IPS DF 4.7 (cell line): Measurements from ENCODE around the gene CTNNA2.

Experiments used
- DNase-seq: peaks from one replicate; pipeline ENCODE4 v3.0.0-alpha.2; 2013; ENCODE audit warnings: low spot score; ENCODE audit errors: extremely low read depth

CTNNA2 gene

DNA sequence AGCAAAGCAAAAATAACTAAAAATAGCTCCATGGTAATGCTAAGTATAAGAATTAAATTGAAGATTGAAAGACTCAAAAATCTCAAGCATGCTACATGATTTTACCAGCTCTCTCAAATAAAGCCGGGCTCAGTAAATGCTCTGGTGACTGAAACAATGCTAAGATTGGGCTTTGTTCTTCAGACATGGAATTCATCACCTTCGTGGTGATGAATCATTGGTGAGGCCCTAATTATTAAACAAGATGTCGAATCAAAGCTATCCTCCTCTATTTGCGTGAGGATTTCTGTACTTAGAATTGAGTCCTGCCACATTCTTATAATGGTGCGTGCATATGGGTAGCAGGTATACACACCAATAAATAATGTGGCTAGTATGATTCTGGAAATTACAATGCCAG, 850.5 kb downstream of the CTNNA2 start:
- DNase-seq: no peak

DNA sequence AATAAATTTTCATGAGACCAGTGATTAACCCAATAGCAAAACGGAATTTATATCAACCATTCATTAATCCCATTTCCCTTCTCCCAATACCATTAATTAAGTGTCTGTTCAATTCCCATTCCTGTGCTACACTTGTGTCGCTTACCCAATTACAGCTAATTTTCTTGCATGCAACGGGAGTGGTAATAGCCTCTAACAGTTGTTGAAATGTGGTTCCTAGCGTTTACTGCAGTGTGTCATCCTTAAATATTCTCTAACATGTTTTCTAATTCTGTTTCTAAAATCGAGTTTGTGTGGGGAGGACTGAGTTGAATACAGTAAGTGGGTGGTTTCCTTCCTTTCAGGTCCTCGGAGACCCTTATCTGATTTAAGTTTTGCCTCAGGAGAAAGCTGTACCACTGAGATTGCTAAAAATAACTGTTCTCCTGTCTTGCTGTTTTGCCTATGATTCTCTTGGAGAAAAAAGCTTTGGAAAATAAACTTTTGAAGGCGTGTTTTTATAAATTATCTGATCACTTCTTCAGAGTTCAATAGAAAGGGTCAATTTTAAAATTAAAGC, 851.0 kb downstream of the CTNNA2 start:
- DNase-seq: no peak

DNA sequence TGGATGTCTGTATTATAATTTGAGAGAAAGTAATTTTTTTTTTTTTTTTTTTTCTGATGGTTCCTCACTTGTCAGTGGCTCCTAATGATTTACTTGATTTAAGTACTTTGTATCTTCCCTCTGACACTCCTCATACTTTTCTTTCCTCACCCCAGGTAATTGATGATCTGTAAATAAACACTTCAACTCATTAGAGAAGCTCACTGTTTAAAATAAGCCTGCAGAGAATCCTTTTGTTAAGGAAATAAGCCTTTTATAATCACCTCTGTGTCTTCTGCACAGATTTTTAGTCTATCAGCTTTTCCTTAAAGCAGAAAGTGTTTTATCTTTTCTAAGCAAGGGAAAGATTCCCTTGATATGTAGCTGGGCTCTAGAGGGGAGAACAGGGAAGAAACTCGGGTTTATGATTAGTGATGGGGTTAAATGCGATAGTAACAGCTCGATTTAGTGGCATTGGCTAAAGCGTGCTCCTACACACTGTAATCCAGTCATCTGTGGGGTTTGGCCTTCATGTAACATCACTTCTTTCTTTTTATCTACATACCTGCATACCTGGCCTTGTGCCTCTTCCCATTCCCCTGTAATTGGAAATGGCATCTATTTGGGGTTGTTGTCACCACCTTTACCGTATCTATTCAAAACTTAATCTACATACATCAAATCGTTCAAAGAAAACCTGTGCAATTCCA, 851.8 kb downstream of the CTNNA2 start:
- DNase-seq: no peak

DNA sequence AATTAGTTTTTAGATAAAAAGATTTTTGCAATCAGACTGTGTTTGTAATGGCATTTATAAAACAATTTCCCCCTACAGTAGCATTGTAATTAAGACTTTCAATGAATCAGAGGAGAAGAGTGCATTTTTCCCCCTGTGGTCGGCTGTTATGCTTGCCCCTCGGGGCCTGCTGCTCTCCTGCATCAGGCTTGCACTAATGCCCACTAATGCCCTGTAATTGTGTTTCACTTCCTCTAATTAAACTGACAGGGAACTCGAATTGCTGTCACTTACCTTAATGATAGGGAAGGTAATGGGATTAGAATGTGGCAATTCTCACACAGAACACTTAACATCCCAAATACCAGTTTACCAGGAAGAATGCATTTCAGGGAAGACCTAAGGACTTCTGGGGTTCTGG, 852.9 kb downstream of the CTNNA2 start:
- DNase-seq: no peak

DNA sequence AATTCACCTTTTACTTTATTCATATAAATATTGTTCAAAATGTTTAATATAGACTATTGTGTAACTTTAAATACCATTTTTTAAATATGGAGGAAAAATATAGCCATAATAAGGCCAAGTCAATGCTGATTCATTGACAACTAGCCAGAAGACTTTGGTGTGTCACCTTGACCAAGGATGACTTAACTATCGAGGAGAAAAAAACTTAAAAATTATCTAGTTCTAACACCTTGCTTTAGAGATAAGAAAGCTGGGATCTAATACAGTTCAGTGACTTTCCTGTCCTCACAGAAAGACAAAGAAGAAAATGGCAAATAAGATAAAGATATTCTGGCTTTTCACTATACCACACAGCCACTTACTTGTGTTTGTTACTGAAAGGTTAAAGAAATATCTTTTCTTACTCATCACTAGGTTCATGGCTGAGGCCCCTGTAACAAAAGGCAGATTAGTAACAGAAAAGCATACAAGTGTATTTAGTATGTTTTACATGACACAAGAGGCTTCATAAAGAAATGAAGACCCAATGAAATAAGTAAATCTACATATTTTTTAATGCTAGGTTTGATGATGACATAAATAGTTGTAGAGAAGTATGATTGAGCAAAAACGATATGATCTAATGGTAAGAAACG, 857.6 kb downstream of the CTNNA2 start:
- DNase-seq: no peak

DNA sequence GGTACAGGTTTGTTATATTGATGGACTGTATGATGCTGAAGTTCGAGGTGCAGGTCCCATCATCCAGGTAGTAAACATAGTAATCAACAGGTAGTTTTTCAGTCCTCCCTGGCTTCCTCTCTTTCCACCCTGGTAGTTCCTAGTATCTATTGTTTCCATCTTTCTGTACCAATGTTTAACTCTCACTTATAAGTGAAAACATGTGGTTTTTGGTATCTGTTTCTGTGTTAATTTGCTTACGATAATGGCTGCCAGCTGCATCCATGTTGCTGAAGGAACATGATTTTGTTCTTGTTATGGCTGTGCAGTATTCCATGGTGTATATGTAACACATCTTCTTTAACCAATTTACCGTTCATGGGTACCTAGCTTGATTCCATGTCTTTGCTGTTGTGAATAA, 861.3 kb downstream of the CTNNA2 start:
- DNase-seq: no peak

DNA sequence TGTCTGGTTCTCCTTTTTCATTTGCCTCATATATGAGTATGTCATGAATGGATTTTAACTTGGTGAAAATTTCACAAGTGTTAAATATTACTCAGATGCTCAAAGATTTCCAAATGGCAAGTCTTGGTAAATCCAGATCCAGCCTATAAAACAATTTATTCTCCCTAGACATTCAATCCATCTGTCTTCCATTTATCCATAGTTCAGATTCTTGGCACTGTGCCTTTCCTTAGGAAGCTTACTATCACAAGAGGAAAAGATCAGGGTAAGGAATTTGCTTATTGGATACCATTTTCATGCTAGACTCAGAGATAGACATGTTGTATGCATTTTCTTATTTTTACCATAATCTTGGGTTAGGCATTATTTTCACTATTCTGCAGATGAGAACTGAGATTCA, 864.2 kb downstream of the CTNNA2 start:
- no peak for DNase-seq

DNA sequence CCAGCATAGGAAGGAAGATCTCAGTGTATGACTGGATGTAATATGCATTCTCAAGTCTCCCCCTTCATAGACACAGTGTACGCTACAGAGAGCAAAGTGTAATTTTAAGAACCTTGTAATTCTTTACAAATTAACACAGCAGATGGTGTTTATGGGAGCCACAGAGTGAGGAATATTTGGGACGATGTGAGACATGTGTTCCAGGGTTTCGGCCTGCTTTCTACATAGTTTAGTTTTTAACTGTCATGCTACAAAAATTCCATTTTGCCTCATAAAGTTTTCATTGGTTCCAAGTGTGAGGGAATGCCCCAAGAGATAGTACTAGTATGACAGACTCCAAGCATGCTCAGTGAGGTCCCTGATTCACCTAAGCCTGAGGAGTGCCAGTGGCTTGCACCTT, 867.9 kb downstream of the CTNNA2 start:
- no peak for DNase-seq

DNA sequence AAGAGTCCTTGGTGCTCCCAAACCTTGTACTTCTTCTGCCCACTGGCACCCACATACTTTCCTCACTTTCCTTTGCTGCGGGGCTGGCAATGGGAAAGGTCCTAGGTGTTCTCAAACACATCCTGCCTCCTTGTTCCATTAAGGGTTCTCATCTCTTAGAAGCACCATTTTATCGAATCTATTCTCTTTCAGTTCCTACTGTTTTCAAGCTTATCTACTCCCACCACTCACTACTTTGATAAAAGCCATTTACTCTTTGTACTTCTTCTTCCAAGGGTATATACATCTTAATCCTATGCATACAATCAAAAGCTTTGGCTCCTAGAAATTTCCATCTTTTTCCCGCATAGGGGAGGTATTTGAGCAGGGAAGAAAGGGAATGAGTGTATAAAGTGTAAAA, 868.8 kb downstream of the CTNNA2 start:
- DNase-seq: no peak

DNA sequence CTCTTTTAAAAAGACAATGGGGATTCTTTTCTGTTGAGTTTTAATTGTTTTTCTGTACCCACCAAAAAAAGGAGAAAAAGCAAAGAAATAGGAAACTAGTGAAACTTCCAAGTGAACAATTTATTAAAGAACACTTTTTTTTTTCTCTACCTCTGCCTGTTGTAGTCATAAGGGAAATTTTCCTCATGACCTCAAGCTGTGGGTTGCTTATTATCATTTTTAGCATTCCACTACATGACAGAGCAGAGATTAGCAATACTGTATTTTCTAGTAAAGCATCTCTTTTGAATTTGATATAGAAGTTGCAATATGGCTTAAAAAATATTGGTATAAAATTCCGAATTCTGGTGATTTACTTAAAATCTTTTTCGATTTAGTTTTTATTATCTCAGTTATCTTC, 879.6 kb downstream of the CTNNA2 start:
- DNase-seq: no peak

DNA sequence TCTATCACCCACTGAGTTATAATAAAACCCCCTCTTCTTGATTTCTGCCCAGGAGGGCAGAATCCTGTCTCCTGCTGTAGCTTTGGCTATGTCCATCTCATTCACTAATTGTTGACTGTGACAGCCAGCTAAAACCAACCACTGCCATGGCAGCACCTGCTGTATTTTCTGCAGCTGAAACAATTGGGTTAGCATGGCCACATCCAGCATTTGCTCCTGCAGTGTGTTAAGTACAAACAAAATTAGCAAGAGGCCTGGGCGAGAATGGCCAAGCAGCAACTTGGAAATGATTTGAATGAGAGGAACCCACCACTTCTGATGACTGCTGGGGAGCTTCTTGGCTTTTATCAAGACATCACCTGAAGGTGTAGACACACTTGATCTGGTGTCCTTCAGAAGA, 881.1 kb downstream of the CTNNA2 start:
- no peak for DNase-seq

DNA sequence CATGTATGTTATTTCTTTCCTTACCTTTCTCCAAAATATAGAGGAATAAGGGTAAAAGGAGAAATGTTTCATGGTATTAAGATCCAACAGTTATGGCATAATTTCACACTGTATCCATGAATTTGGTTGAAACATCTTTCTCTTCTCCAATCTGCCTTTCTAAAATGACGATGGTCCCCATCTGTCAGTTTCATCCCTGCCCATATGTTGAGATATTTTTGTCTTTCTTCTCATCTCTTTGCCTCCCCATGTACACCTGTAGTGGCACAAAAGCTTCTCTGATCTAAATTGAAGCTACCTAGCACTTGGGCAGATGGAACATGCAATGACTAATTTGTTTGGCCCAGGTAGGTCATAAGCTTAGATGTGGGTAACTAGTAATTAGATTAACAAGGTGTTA, 882.4 kb downstream of the CTNNA2 start:
- DNase-seq: no peak

DNA sequence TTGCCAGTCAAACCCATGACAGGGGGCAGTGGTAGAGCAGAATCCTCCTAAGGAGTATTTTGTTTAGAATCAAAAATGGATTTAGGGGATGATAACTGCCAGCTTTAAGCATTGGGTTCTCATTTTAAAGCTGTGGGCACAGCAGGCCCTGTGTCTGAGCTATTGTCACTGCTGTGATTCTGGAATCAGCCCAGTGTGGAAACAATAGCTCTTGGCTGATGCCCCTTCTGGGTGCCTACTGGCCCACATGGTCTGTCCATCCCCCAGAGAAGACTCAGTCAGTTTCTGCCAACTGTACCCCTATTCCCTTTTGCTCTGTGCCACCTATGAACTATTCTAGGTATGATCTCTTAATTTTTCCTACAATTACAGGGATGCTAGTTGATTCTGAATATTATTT, 883.4 kb downstream of the CTNNA2 start:
- DNase-seq: no peak

DNA sequence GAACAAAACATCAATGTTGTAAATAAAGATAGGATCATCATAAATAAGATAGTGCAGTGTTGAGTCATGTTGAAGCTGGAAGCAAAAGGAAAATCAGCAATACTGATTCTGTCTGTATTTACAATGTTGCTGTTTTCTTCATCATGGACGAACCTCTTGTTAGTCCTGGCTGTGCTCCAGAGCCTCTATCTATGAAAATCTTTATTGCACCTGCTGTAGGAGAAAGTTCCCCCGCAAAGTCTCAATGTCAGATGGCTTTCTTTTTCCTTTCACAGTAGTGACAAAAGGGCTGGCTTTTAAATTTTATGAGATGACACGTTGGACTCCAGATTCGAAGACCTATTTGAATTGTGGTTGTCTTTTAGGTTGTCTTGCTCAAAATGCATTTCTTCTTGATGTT, 890.2 kb downstream of the CTNNA2 start:
- no peak for DNase-seq

DNA sequence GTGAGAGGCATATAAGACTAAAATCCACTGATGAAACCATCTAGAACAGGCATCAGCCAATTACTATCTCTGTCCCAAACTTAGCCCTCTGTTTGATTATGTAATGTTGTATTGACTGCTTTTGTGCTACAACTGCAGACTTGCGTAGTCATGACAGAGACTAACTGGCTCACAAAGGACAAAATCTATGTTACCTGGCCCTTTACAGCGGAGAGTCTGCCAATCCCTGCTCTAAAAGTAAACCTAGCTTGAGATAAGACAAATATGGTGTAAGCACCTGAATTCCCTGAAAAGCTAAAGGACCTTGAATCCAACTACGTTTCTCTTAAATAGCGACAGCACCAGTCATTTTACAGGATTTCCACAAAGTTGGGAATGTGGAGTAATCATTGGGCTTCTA, 894.5 kb downstream of the CTNNA2 start:
- DNase-seq: no peak

DNA sequence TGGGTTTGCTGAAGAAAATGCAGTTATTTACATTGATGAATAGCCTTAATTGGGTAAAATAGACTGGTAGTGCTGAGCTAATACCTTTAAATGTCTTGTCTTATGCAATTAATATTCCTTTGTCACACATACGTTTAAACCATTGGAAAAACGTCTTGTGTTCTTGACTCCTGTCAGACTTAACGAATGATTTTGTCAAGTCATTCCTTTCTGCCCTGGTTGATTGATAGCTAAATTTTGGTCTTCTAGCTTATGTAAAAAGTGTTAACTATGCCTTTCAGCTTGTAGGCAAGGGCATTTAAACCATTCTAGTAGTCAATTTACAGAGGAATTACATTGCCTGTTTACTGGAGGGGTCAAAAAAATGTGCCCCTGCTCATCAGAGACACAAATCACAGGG, 897.5 kb downstream of the CTNNA2 start:
- DNase-seq: no peak

DNA sequence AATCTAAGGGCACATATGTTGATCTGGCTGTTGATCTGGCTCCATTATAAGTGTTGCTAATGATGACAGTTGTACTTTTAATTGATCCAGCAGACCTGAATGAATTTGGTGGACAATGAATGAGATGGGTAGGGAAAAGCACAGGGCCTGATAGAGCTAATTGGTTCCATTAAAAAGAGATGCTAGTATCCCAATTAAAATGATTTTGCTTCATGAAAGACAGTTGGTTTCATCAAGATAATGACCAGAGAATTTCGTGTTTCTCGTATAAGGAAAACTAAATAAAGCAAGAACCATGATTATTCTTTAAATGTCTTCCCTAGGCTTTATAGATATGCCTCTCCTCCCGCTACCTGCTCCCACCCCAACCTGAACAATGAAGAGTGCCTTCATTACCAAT, 900.3 kb downstream of the CTNNA2 start:
- DNase-seq: no peak

DNA sequence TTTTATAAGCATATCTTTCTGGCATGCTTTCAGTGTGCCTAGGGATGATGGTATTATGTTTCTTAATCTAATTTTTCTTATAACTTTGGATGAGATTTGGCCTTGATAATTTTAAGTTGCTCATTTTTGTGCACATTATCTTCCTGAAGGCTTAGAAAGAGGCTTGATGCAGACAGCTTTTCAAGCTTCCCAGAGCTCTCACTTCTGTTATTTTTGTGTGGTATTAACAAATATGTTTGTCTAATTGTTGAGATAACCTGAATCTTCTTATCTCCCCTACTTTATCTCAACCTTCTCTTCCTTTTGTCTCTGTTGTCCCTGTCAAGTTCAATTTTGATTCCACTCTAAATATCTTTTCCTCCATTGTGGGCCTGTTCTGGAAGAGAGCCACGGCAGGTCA, 904.9 kb downstream of the CTNNA2 start:
- DNase-seq: no peak

DNA sequence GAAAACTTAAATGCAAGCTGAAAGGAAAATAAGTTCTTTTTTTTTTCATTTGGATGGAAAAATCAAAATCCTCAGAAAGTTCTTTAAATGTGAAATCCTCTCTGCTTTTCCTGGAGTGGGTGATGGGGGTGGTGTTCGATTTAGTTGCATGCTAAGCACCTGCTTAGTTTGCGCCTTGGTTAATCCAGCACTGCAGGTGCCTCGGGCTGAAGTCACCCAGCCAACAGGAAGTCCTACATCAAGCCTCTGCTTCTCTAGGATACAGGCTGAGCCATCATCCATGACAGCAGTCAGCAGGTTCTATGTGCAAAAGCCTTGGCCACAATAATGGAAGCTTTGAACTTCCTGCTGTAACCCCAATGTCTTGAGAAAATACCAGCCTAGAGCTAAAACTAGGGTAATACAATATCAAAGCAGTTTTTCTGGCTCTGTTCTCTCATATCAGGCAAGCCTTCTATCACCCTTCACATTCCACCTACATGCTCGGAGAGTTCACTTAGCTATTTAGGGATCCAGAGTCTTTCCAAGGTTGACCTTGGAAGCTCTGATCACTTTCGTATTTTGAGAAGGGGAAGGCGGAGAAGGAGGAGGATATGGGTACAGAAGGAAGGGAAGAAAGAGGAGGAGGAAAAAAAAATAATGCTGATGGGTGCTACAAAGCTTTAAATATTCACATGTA, 907.8 kb downstream of the CTNNA2 start:
- DNase-seq: no peak

DNA sequence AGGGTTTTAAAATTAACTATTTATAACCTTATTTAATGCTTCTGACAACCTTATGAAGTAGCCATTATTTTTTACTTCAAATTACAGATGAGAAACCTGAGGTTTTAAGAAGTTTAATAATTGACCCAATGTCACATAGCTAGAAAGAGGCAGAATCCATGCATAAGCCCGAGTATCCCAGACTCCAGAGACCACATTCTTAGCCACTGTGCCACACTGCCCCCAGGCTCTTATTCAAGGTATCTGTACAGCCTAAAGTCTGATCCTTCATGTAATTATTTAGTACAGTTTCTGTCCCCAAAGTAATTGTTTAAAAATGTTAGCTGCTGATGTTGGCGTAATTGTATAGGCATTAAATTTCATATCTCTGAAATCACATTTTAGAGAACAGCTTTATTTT, 916.4 kb downstream of the CTNNA2 start:
- DNase-seq: no peak

DNA sequence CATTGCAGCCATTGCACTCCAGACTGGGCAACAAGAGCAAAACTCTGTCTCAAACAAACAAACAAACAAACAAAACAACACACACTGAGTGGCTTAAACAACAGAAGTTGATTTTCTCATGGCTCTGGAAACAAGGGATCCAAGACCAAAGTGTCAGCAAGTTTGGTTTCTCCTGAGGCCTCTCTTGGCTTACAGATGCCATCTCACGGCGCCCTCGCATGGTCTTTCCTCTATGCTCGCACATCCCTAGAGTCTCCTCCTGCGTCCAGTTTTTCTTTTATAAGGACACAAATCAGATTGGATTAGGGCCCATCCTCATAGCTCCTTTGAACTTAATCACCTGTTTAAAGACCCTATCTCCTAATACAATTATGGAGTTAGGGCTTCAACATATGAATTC, 925.1 kb downstream of the CTNNA2 start:
- DNase-seq: no peak

DNA sequence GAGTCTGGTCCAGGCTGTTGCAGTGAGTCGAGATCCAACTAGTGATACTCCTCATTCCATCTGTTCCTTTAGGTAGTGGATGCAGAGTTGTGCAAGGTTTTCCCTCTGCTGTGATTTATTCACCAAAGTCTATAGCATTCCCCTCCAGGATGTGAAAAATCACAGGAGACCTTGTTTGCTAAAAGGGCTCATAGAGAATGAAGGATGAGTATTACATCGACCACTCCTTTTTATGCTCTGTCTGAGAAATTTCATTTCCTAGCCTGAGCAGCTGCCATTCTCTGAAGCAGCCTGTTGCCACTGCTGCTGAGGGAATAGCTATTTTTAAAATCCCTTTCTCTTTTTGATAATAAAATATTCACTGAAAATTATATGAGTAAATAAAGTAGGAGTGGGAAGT, 925.8 kb downstream of the CTNNA2 start:
- no peak for DNase-seq

DNA sequence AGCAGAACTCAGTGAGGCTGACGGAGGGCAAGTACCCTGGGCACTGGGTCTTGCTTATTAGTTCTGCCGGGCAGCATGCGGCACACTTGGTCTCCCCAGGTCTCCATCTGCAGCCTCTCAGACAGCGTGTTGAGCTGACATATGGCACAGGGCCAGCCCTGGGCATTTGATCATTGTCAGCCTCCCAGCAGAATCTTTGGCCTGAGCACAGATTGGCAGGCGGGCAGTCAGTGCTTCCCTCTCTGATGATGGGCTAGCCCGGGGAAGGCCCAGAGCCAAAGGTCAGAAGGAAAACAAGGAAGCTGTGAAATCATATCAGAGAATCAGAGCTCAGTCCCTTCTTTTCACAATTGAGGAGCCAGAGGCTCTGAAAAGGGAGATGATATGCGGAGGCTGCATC, 941.8 kb downstream of the CTNNA2 start:
- no peak for DNase-seq
